ENCODE results near the gene CDH3. TPM values are rescaled to one million over a fixed set of nuclear protein-coding genes. Genes with fewer than 3 reads are reported as not detected.

CDH3 gene
- total RNA-seq, 5 donors from 2014 or later (not counting 1 experiment from before 2014, with no cell fraction given), result 0.36 to 1.1 (median 0.60) TPM; not detected in 1

Other genes with a start within 250 kb of the CDH3 start
- 1 to 10 TPM in 4 of 5 donors, under 1 TPM in 1; 0.93 to 2.3 (median 1.7) TPM for gene SMPD3, start 196.8 kb upstream of the CDH3 start, total RNA-seq
- gene ZFP90, start 106.0 kb upstream of the CDH3 start, total RNA-seq, result 10 to 100 TPM; 25.9 to 53.6 (median 46.7) TPM
- gene CDH1, start 92.0 kb downstream of the CDH3 start, total RNA-seq, result 1 to 10 TPM in 3 of 5 donors, under 1 TPM in 2; 0.38 to 6.8 (median 1.4) TPM
- gene TANGO6, start 198.2 kb downstream of the CDH3 start, total RNA-seq, result 10 to 100 TPM; 25.2 to 35.2 (median 29.0) TPM

All from T-cell (primary cell).